B cell (primary cell): ENCODE measurements around the gene MMP3. TPM values are rescaled to one million over a fixed set of nuclear protein-coding genes. Genes with fewer than 3 reads are reported as not detected.

ENCODE experiments used
- ATAC-seq: fragments of 200-7000 bp; cut with Tn5 transposase; one replicate; pipeline ENCODE4 v1.10.0; 2021; ENCODE audit warnings: low read depth, mild to moderate bottlenecking, moderate number of reproducible peaks, moderate library complexity
- CTCF ChIA-PET: fragments of 350-600 bp; sonication (Branson Sonifier 250); formaldehyde crosslinking; loops from one replicate; lab custom pipeline; 2021; ENCODE audit warnings: antibody characterized with exemption, inconsistent platforms; lab: Charles Lee
- POLR2A ChIA-PET: fragments of 350-600 bp; sonication (Branson Sonifier 250); formaldehyde crosslinking; loops from one replicate; lab custom pipeline; 2021; ENCODE audit warnings: antibody characterized with exemption; lab: Charles Lee
- DNase-seq: peaks from one replicate; pipeline ENCODE4 v3.0.0; 2013
- H2AFZ ChIP-seq: 2 replicates; pipeline ENCODE4 v1.6.1; 2012; ENCODE audit warnings: mild to moderate bottlenecking, low read depth, low read length; ENCODE audit not compliant: insufficient read depth, poor library complexity, severe bottlenecking
- H3K27ac ChIP-seq, 2 donors: 1 replicate in 1 of 2; 2 replicates in 1 of 2; pipeline ENCODE4 v1.5.1; 2012 to 2013; ENCODE audit warnings: low read length in 2 of 2, mild to moderate bottlenecking in 2 of 2, moderate library complexity in 1 of 2
- H3K27me3 ChIP-seq, 4 experiments: fragments of 200-600 bp in 1 of 4; sonication (generic) in 1 of 4; replicated peaks in 1 of 4; 1 replicate in 2 of 4; 2 replicates in 2 of 4; pipeline versions ENCODE4 v1.6.1 to v1.7.0; 2013 to 2016; ENCODE audit warnings: low read length in 3 of 4, mild to moderate bottlenecking in 2 of 4, mixed read lengths in 1 of 4, moderate library complexity in 1 of 4; ENCODE audit not compliant: insufficient read depth in 4 of 4, control insufficient read depth in 3 of 4; ENCODE audit errors: control extremely low read depth in 1 of 4
- H3K36me3 ChIP-seq, 2 experiments: replicated peaks in 1 of 2; 1 replicate in 1 of 2; 2 replicates in 1 of 2; pipeline versions ENCODE4 v1.6.1 to v1.7.1; 2013; ENCODE audit warnings: low read length in 1 of 2; ENCODE audit not compliant: insufficient read depth in 2 of 2, control insufficient read depth in 1 of 2; ENCODE audit errors: control extremely low read depth in 1 of 2, extremely low read depth in 1 of 2
- H3K4me1 ChIP-seq, 2 donors: fragments of 200-600 bp in 1 of 2; sonication (generic) in 1 of 2; 1 replicate in 1 of 2; 2 replicates in 1 of 2; pipeline versions ENCODE4 v1.5.1 to v1.6.1; 2013 to 2017; ENCODE audit warnings: low read length in 2 of 2; ENCODE audit not compliant: control insufficient read depth in 2 of 2, insufficient read depth in 2 of 2
- H3K4me2 ChIP-seq: replicated peaks from 2 replicates; pipeline ENCODE3; 2012; ENCODE audit warnings: mild to moderate bottlenecking, low read depth, low read length; ENCODE audit not compliant: poor library complexity, severe bottlenecking
- H3K4me3 ChIP-seq, 5 experiments: fragments of 200-600 bp in 1 of 5; sonication (generic) in 1 of 5; 1 replicate in 3 of 5; 2 replicates in 2 of 5; pipeline versions ENCODE4 v1.5.1 to v1.7.0; 2011 to 2016; ENCODE audit warnings: low read length in 4 of 5, mild to moderate bottlenecking in 4 of 5, low read depth in 2 of 5, control low read depth in 1 of 5, moderate library complexity in 1 of 5; ENCODE audit not compliant: insufficient read depth in 1 of 5; ENCODE audit errors: control extremely low read depth in 1 of 5, extremely low read depth in 1 of 5
- H3K79me2 ChIP-seq: fragments of 200-600 bp; sonication (generic); one replicate; pipeline ENCODE4 v1.6.0; 2016; ENCODE audit warnings: low read length; ENCODE audit not compliant: control insufficient read depth, insufficient read depth
- H3K9ac ChIP-seq: fragments of 200-600 bp; sonication (generic); 2 replicates; pipeline ENCODE4 v1.6.1; 2017; ENCODE audit warnings: mild to moderate bottlenecking, low read length, moderate library complexity
- H3K9me3 ChIP-seq, 3 donors: one replicate each; pipeline versions ENCODE4 v1.6.1 to v1.7.1; 2013; ENCODE audit warnings: low read length in 2 of 3; ENCODE audit not compliant: control insufficient read depth in 2 of 3, insufficient read depth in 1 of 3; ENCODE audit errors: control extremely low read depth in 1 of 3
- H4K20me1 ChIP-seq: 2 replicates; pipeline ENCODE4 v1.6.0; 2012; ENCODE audit warnings: mild to moderate bottlenecking, low read length; ENCODE audit not compliant: insufficient read depth, control insufficient read depth, poor library complexity, severe bottlenecking
- H3K27ac Mint-ChIP-seq: one replicate; pipeline ENCODE4 v1.8.0; 2021; ENCODE audit warnings: mixed read lengths
- H3K27me3 Mint-ChIP-seq: one replicate; pipeline ENCODE4 v1.8.0; 2021; ENCODE audit warnings: mixed read lengths
- H3K4me1 Mint-ChIP-seq: one replicate; pipeline ENCODE4 v1.8.0; 2021; ENCODE audit warnings: mixed read lengths
- H3K4me3 Mint-ChIP-seq: one replicate; pipeline ENCODE4 v1.8.0; 2021; ENCODE audit warnings: mixed read lengths
- H3K9me3 Mint-ChIP-seq: one replicate; pipeline ENCODE4 v1.8.0; 2022; ENCODE audit warnings: mixed read lengths; ENCODE audit not compliant: insufficient read depth
- EZH2 ChIP-seq: IDR thresholded peaks from 2 replicates; pipeline ENCODE4 v1.6.1; 2012; ENCODE audit warnings: borderline replicate concordance, low read depth, mild to moderate bottlenecking, moderate library complexity, low read length; ENCODE audit not compliant: insufficient read depth, poor library complexity, severe bottlenecking
- WGBS: methylation state at CpG from one replicate; pipeline ENCODE4 v1.1.5; 2013; ENCODE audit warnings: missing lambda C conversion rate; ENCODE audit not compliant: insufficient coverage; 5-methylcytosine and 5-hydroxymethylcytosine counted together
- intact Hi-C: fragments of 100-400 bp; cut with micrococcal nuclease; formaldehyde crosslinking; loops from one replicate; pipeline ENCODE4 v1.10.0; 2022
- polyA plus RNA-seq: library from polyadenylated mRNA; depleted of rRNA; stranded (reverse); fragments of >200 nt; gene quantifications from 2 replicates; pipeline ENCODE4 v1.2.3, GENCODE V29; 2012
- total RNA-seq, 2 donors: library from RNA; stranded (reverse); fragments of 120-200 nt in 1 of 2; gene quantifications; 1 replicate in 1 of 2; 2 replicates in 1 of 2; pipeline versions ENCODE4 v1.2.3 to v1.2.4, GENCODE V29; 2013 to 2022
- TF ChIP-seq, protein P1 (sequence below): fragments of 200-600 bp; IDR thresholded peaks from one replicate; pipeline ENCODE4 v1.8.0; 2022; ENCODE audit warnings: antibody characterized with exemption, mild to moderate bottlenecking

MMP3 gene
- total and polyA plus RNA-seq, 2 donors (not counting 1 experiment from before 2014, with no cell fraction given): not detected

DNA sequence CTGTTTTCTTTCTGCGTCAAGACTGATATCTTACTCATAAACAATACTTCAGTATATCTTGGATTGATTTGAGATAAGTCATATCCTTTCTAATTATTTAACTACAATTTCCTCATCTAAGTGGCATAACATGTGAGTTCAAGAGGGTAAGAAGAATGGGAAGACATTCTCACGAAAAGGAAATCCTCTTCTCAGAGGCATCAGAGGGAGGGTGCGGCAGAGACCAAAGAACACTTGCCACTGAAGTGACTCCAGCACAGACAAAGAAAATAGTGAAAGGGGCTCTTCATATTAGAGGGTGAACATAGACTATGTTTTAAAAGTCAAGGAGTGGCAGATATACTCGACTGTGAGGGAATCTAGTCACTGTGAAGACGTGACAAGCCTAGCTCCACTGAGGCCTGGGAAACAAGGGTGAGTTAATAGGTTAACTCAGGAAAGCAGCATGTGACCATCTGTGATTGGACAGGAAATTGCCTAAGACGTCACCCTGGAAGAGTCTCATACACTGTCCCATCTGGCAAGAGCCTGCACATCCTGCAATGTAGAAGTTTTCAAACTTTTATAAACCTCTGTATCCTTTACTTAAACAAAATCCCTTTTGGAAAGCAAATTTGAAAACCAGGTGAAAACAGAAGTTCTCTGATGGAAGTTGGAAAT, 43.6 kb downstream of the MMP3 start:
- Histone ChIP-seq H3K9me3 (no peaks in the 10 kb centered on the region), H3K4me3 (no peak overlapping the region), H3K79me2 (no peaks in the 10 kb centered on the region), H3K4me1 (no peaks in the 10 kb centered on the region), H3K36me3 (no peaks in the 10 kb centered on the region), H3K27me3 (peaks cover 0 to 4% (median under 1%) of the 10 kb centered on the region in 4 experiments), H4K20me1 (no peaks in the 10 kb centered on the region), H3K27ac (no peak overlapping the region), H2AFZ (no peak overlapping the region), H3K9ac (no peak overlapping the region), H3K4me2 (no peak overlapping the region)
- CTCF ChIA-PET: no interaction called here
- intact Hi-C loops: no loop called here
- no peak overlapping the region for H3K27ac Mint-ChIP-seq
- TF ChIP-seq, protein P1, sequence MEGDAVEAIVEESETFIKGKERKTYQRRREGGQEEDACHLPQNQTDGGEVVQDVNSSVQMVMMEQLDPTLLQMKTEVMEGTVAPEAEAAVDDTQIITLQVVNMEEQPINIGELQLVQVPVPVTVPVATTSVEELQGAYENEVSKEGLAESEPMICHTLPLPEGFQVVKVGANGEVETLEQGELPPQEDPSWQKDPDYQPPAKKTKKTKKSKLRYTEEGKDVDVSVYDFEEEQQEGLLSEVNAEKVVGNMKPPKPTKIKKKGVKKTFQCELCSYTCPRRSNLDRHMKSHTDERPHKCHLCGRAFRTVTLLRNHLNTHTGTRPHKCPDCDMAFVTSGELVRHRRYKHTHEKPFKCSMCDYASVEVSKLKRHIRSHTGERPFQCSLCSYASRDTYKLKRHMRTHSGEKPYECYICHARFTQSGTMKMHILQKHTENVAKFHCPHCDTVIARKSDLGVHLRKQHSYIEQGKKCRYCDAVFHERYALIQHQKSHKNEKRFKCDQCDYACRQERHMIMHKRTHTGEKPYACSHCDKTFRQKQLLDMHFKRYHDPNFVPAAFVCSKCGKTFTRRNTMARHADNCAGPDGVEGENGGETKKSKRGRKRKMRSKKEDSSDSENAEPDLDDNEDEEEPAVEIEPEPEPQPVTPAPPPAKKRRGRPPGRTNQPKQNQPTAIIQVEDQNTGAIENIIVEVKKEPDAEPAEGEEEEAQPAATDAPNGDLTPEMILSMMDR: no peak
- no peak for TF ChIP-seq EZH2
- DNase-seq (no peak), ATAC-seq (no peak)
- POLR2A ChIA-PET: no interaction called here
- H3K27me3 Mint-ChIP-seq: peaks cover 20% of the 10 kb centered on the region
- no peak overlapping the region for H3K4me3 Mint-ChIP-seq
- WGBS: 76% methylated on average over 3 of the region's 6 CpGs
- H3K9me3 Mint-ChIP-seq: no peaks in the 10 kb centered on the region
- no peaks in the 10 kb centered on the region for H3K4me1 Mint-ChIP-seq

DNA sequence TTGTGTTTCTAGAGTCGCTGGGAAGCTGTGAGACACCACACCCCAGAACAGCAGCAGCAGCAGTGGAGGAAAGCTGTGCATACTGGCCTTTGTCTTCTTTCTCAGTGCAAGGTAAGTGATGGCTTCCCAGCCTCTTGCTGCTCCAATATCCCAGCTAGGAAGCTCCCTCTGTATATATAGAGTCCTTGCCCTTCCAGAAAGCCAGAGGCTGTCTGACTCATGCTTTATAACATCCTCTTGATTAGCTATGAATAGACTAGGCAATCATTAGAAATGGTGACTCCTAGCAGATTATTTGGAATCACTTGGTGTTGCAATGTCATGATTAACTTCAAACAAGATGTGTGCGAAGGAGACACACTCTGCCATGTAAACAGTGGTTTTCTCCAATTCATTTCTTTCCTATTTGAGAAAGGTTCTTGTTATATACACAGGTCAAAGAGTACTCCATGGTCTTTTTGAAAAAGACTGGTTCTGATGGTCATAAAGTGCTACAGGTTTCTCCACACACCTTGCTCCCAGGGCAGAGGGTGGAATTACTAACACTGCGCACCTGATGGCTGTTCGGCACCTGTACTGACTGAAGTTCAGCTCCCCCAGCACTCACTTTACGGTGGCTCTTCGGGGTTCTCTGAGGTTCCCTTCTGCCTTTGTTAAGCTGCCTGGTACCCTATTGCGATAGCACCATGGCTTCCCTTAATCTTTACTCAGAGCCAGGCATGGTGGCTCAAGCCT, 45.2 kb downstream of the MMP3 start, which contains the start of gene MMP1:
MMP1 (minus strand) TSS at position 149 of the 735 bp plus-strand sequence; CDS start at position 81, 68 bp downstream.
- H3K9me3 ChIP-seq: no peaks in the 10 kb centered on the region
- H3K79me2 ChIP-seq: no peaks in the 10 kb centered on the region
- ATAC-seq (no peak), DNase-seq (no peak)
- H3K27me3 ChIP-seq: peaks cover 0 to 2% (median 0%) of the 10 kb centered on the region in 4 experiments
- no peaks in the 10 kb centered on the region for H3K36me3 ChIP-seq
- H2AFZ ChIP-seq: no peak within 1 kb of the TSS
- H3K4me2 ChIP-seq: no peak within 1 kb of the TSS
- H3K9me3 Mint-ChIP-seq: no peaks in the 10 kb centered on the region
- H3K27ac ChIP-seq: no peak within 1 kb of the TSS
- TF ChIP-seq, protein P1: no peak
- no peak for TF ChIP-seq EZH2
- no peaks in the 10 kb centered on the region for H3K4me1 Mint-ChIP-seq
- intact Hi-C loops: no loop called here
- ChIA-PET POLR2A (no interaction called here), CTCF (no interaction called here)
- no peak within 1 kb of the TSS for H3K9ac ChIP-seq
- WGBS: 98% methylated on average over 6 of the region's 7 CpGs
- no peak within 1 kb of the TSS for H3K4me3 Mint-ChIP-seq
- H3K4me3 ChIP-seq: no peak within 1 kb of the TSS
- H4K20me1 ChIP-seq: no peaks in the 10 kb centered on the region
- H3K4me1 ChIP-seq: no peaks in the 10 kb centered on the region
- H3K27ac Mint-ChIP-seq: no peak within 1 kb of the TSS
- H3K27me3 Mint-ChIP-seq: peaks cover 10% of the 10 kb centered on the region
